AG04450 (cell line): ENCODE data around the gene ZFYVE28. TPM values are rescaled to one million over a fixed set of nuclear protein-coding genes. Genes with fewer than 3 reads are reported as not detected.

ENCODE experiments used
- CTCF ChIA-PET: fragments of 300-600, 350-600 bp; formaldehyde crosslinking; extraction: SDS; loops from one replicate; lab custom pipeline; 2022; ENCODE audit warnings: antibody characterized with exemption, inconsistent platforms; lab: Charles Lee
- POLR2A ChIA-PET: fragments of 350-600 bp; formaldehyde crosslinking; extraction: SDS; loops from one replicate; lab custom pipeline; 2021; ENCODE audit warnings: antibody characterized with exemption, inconsistent platforms; lab: Yijun Ruan, JAX
- DNase-seq: peaks from one replicate; pipeline ENCODE4 v3.0.0-alpha.2; 2011; ENCODE audit warnings: low read depth, low spot score
- H3K27ac ChIP-seq: one replicate; pipeline ENCODE4 v1.5.1; 2012; ENCODE audit warnings: low read depth, low read length, control low read depth
- H3K27me3 ChIP-seq: one replicate; pipeline ENCODE4 v1.6.0; 2012; ENCODE audit warnings: low read length; ENCODE audit not compliant: control insufficient read depth, insufficient read depth
- H3K4me3 ChIP-seq: 2 replicates; pipeline ENCODE4 v1.5.1; 2011; ENCODE audit warnings: mild to moderate bottlenecking, low read depth, low read length, control low read depth
- H3K9me3 ChIP-seq: 2 replicates; pipeline ENCODE4 v1.5.1; 2012; ENCODE audit warnings: low read length; ENCODE audit not compliant: control insufficient read depth, insufficient read depth
- CTCF ChIP-seq: IDR thresholded peaks from 2 replicates; pipeline ENCODE4 v1.5.1; 2011; ENCODE audit warnings: low read depth, low read length, control low read depth, inconsistent platforms
- polyA plus RNA-seq: library from polyadenylated mRNA; depleted of rRNA; stranded (reverse); fragments of >200 nt; gene quantifications from 2 replicates; pipeline ENCODE4 v1.2.3, GENCODE V29; 2011

The ZFYVE28 gene
- polyA plus RNA-seq, 1 experiment: 2.2 TPM

GRCh38 chr4:2352171-2352570 is 66.3 kb downstream of the ZFYVE28 start:
- ChIA-PET CTCF (interaction anchor here (1.3 kb wide), 1 partner anchor 132 kb away, joined by 3 read pairs; no protein-coding TSS in a partner anchor), POLR2A (no interaction called here)
- H3K9me3 ChIP-seq: peaks cover 8% of the 10 kb centered on the region; the same call in 1 of the 2 replicates
- peaks cover 7% of the 10 kb centered on the region for H3K27me3 ChIP-seq
- no peak overlapping the region for H3K27ac ChIP-seq
- no peak for DNase-seq
- H3K4me3 ChIP-seq: no peak overlapping the region
- no peak for TF ChIP-seq CTCF

GRCh38 chr4:2350982-2351381 is 67.5 kb downstream of the ZFYVE28 start:
- Histone ChIP-seq H3K4me3 (no peak overlapping the region), H3K27me3 (peaks cover 7% of the 10 kb centered on the region), H3K27ac (no peak overlapping the region), H3K9me3 (peaks cover 6% of the 10 kb centered on the region; the same call in 1 of the 2 replicates)
- ChIA-PET CTCF (no interaction called here), POLR2A (interaction anchor here (1.6 kb wide), 1 partner anchor 89 kb away, joined by 8 read pairs; the partner anchor contains the start of gene MXD4)
- no peak for DNase-seq
- TF ChIP-seq CTCF: no peak

- no peak overlapping the region for H3K27ac ChIP-seq
- no peak for DNase-seq
- H3K4me3 ChIP-seq: no peak overlapping the region
- ChIA-PET POLR2A (no interaction called here), CTCF (interaction anchor here (1.3 kb wide), 1 partner anchor 128 kb away, joined by 3 read pairs; no protein-coding TSS in a partner anchor)
- H3K27me3 ChIP-seq: peaks cover 8% of the 10 kb centered on the region
- TF ChIP-seq CTCF: no peak
- H3K9me3 ChIP-seq: peaks cover 4% of the 10 kb centered on the region; the same call in 1 of the 2 replicates
Observed at GRCh38 chr4:2348786-2349185, 69.7 kb downstream of the ZFYVE28 start.

GRCh38 chr4:2347190-2347589 is 71.3 kb downstream of the ZFYVE28 start:
- TF ChIP-seq CTCF: no peak
- DNase-seq: no peak
- ChIA-PET POLR2A (no interaction called here), CTCF (no interaction called here)
- Histone ChIP-seq H3K9me3 (peaks cover 3% of the 10 kb centered on the region; the same call in 1 of the 2 replicates), H3K27me3 (peaks cover 7% of the 10 kb centered on the region), H3K4me3 (no peak overlapping the region), H3K27ac (no peak overlapping the region)

- no peak for TF ChIP-seq CTCF
- no peak for DNase-seq
- H3K9me3 ChIP-seq: no peaks in the 10 kb centered on the region; the same call in 1 of the 2 replicates
- CTCF ChIA-PET: no interaction called here
- no peak overlapping the region for H3K4me3 ChIP-seq
- H3K27ac ChIP-seq: no peak overlapping the region
- peaks cover 10% of the 10 kb centered on the region for H3K27me3 ChIP-seq
- POLR2A ChIA-PET: no interaction called here
Observed at GRCh38 chr4:2343476-2343875, 75.0 kb downstream of the ZFYVE28 start.
